HepG2 (cell line): ENCODE data around the gene SCNM1. TPM values are rescaled to one million over a fixed set of nuclear protein-coding genes. Genes with fewer than 3 reads are reported as not detected.

Source experiments
- EHMT2 ChIP-seq: fragments of 200-600 bp; sonication (generic); IDR thresholded peaks from 2 replicates; pipeline ENCODE4 v1.7.0; 2017; ENCODE audit warnings: antibody characterized with exemption, low read depth, low read length, borderline replicate concordance
- FLYWCH1 ChIP-seq: sonication (generic); formaldehyde crosslinking; IDR thresholded peaks from 2 replicates; pipeline ENCODE4 v1.8.1; 2023; ENCODE audit warnings: mild to moderate bottlenecking, missing genetic modification reagents
- FOXP1 ChIP-seq, 2 experiments: fragments of 450-650 bp in 1 of 2; IDR thresholded peaks; 2 replicates each; pipeline ENCODE4 v1.6.1; 2017 to 2018; ENCODE audit warnings: antibody characterized with exemption in 1 of 2
- NONO ChIP-seq, 2 experiments: fragments of 450-650 bp in 1 of 2; sonication (generic) in 1 of 2; formaldehyde crosslinking in 1 of 2; IDR thresholded peaks in 1 of 2; conservative IDR thresholded peaks in 1 of 2; 2 replicates each; pipeline versions ENCODE4 v1.6.1 to v1.8.0; 2017 to 2022; ENCODE audit warnings: mild to moderate bottlenecking in 1 of 2, missing genetic modification reagents in 1 of 2, moderate library complexity in 1 of 2
- PHF20 ChIP-seq: sonication (generic); formaldehyde crosslinking; IDR thresholded peaks from 2 replicates; pipeline ENCODE4 v1.5.0; 2020; ENCODE audit warnings: mild to moderate bottlenecking, missing genetic modification reagents
- PHF5A ChIP-seq: IDR thresholded peaks from one replicate; pipeline ENCODE4 v1.6.1; 2018; ENCODE audit warnings: low read depth, missing genetic modification reagents; ENCODE audit not compliant: unreplicated experiment
- POLR2A ChIP-seq, 2 experiments: IDR thresholded peaks; 2 replicates each; pipeline ENCODE4 v1.6.1; 2011; ENCODE audit warnings: low read depth in 2 of 2, low read length in 2 of 2, mild to moderate bottlenecking in 1 of 2, moderate library complexity in 1 of 2; ENCODE audit not compliant: insufficient read depth in 1 of 2
- POLR2AphosphoS5 ChIP-seq: IDR thresholded peaks from 2 replicates; pipeline ENCODE4 v1.6.1; 2012; ENCODE audit warnings: low read depth, low read length
- RARG ChIP-seq: sonication (generic); formaldehyde crosslinking; IDR thresholded peaks from 2 replicates; pipeline ENCODE4 v1.4.0; 2020; ENCODE audit warnings: low read depth, mild to moderate bottlenecking, missing genetic modification reagents
- TBX2 ChIP-seq: sonication (generic); formaldehyde crosslinking; IDR thresholded peaks from 2 replicates; pipeline ENCODE4 v1.5.0; 2020; ENCODE audit warnings: missing genetic modification reagents, mild to moderate bottlenecking, borderline replicate concordance
- ZBTB1 ChIP-seq: sonication (generic); formaldehyde crosslinking; IDR thresholded peaks from 2 replicates; pipeline ENCODE4 v1.4.0; 2020; ENCODE audit warnings: missing genetic modification reagents, borderline replicate concordance
- ZFP90 ChIP-seq: sonication (generic); formaldehyde crosslinking; IDR thresholded peaks from 2 replicates; pipeline ENCODE4 v1.8.0; 2022; ENCODE audit warnings: missing genetic modification reagents, mild to moderate bottlenecking, inconsistent platforms, borderline replicate concordance
- ZNF230 ChIP-seq: sonication (generic); formaldehyde crosslinking; IDR thresholded peaks from 2 replicates; pipeline ENCODE4 v1.4.0; 2020; ENCODE audit warnings: mild to moderate bottlenecking, missing genetic modification reagents
- ZNF234 ChIP-seq: sonication (generic); formaldehyde crosslinking; conservative IDR thresholded peaks from 2 replicates; pipeline ENCODE4 v1.5.1; 2020; ENCODE audit warnings: mild to moderate bottlenecking, missing genetic modification reagents
- ZNF331 ChIP-seq: sonication (generic); formaldehyde crosslinking; IDR thresholded peaks from 2 replicates; pipeline ENCODE4 v1.4.0; 2020; ENCODE audit warnings: missing genetic modification reagents
- ZNF570 ChIP-seq: sonication (generic); formaldehyde crosslinking; IDR thresholded peaks from 2 replicates; pipeline ENCODE4 v1.4.0; 2020; ENCODE audit warnings: mild to moderate bottlenecking, missing genetic modification reagents, borderline replicate concordance
- ZNF607 ChIP-seq: sonication (generic); formaldehyde crosslinking; IDR thresholded peaks from 2 replicates; pipeline ENCODE4 v1.5.1; 2020; ENCODE audit warnings: missing genetic modification reagents, mild to moderate bottlenecking, borderline replicate concordance
- ZNF878 ChIP-seq: sonication (generic); formaldehyde crosslinking; IDR thresholded peaks from 2 replicates; pipeline ENCODE4 v1.8.1; 2023; ENCODE audit warnings: mild to moderate bottlenecking, missing genetic modification reagents, moderate library complexity
- polyA plus RNA-seq, 8 experiments: library from polyadenylated mRNA; depleted of rRNA in 3 of 8; stranded (reverse) in 7 of 8; unstranded in 1 of 8; fragments of >200 nt; fragmentation: Illumina TruSeq in 4 of 8; extraction: Trizol in 4 of 8; gene quantifications; 2 replicates each; pipeline versions ENCODE4 v1.2.1 to v1.2.3, GENCODE V29; 2011 to 2016; ENCODE audit warnings: low read depth in 4 of 8, missing spikeins in 1 of 8, mixed read lengths in 1 of 8; ENCODE audit not compliant: insufficient read depth in 1 of 8
- total RNA-seq, 5 experiments: library from RNA; depleted of rRNA; stranded (reverse); fragments of >200 nt; fragmentation: Illumina TruSeq; extraction: Trizol; gene quantifications; 2 replicates each; pipeline ENCODE4 v1.2.3, GENCODE V29; 2016; ENCODE audit warnings: low read depth in 1 of 5
- TF ChIP-seq, protein P1 (sequence below): sonication (generic); formaldehyde crosslinking; IDR thresholded peaks from 2 replicates; pipeline ENCODE4 v1.5.0; 2020; ENCODE audit warnings: mild to moderate bottlenecking, missing genetic modification reagents, borderline replicate concordance
- TF ChIP-seq, protein P2 (sequence below): IDR thresholded peaks from 2 replicates; pipeline ENCODE4 v1.6.1; 2016; ENCODE audit warnings: missing biosample characterization, missing genetic modification reagents, low read depth

The SCNM1 gene
- total and polyA plus RNA-seq, 2 of the 13 experiments (the other 11 are each of a cell fraction or from before 2014, with no cell fraction given) = 16.3 to 31.5 TPM

- TF ChIP-seq PHF20 (CRISPR knock-in tag) (peak; percentile 97), ZNF570 (no peak), RARG (0 out of 2 replicates have a peak, but pooled peaks have one; percentile 32), ZNF878 (CRISPR knock-in tag) (peak; percentile 76; the same call in 1 of the 2 replicates), PHF5A (CRISPR knock-in tag) (peak; percentile 76), ZBTB1 (CRISPR knock-in tag) (no peak), ZNF234 (no peak), ZNF331 (CRISPR knock-in tag) (peak; percentile 92), EHMT2 (no peak), POLR2A (IDR thresholded peaks at IDR 0.05; ENCODE audit: insufficient read depth in 1 of 2, low read depth in 2 of 2, low read length in 2 of 2) (peak in 1 of 2 experiments; percentile 91), TBX2 (CRISPR knock-in tag) (peak; percentile 73), FLYWCH1 (CRISPR knock-in tag) (peak; percentile 55; the same call in 1 of the 2 replicates), POLR2AphosphoS5 (peak; percentile 96), ZFP90 (CRISPR knock-in tag) (peak; percentile 58; the same call in 1 of the 2 replicates), FOXP1 (IDR thresholded peaks at IDR 0.05) (no peak), FOXP1 (CRISPR knock-in tag; IDR thresholded peaks at IDR 0.05) (0 out of 2 replicates have a peak, but pooled peaks have one; percentile 11), ZNF607 (CRISPR knock-in tag) (peak; percentile 58; the same call in 1 of the 2 replicates), NONO (IDR thresholded peaks at IDR 0.05) (no peak), NONO (CRISPR knock-in tag; conservative IDR thresholded peaks at IDR 0.05) (peak; percentile 82), ZNF230 (CRISPR knock-in tag) (no peak)
- TF ChIP-seq, protein P1, sequence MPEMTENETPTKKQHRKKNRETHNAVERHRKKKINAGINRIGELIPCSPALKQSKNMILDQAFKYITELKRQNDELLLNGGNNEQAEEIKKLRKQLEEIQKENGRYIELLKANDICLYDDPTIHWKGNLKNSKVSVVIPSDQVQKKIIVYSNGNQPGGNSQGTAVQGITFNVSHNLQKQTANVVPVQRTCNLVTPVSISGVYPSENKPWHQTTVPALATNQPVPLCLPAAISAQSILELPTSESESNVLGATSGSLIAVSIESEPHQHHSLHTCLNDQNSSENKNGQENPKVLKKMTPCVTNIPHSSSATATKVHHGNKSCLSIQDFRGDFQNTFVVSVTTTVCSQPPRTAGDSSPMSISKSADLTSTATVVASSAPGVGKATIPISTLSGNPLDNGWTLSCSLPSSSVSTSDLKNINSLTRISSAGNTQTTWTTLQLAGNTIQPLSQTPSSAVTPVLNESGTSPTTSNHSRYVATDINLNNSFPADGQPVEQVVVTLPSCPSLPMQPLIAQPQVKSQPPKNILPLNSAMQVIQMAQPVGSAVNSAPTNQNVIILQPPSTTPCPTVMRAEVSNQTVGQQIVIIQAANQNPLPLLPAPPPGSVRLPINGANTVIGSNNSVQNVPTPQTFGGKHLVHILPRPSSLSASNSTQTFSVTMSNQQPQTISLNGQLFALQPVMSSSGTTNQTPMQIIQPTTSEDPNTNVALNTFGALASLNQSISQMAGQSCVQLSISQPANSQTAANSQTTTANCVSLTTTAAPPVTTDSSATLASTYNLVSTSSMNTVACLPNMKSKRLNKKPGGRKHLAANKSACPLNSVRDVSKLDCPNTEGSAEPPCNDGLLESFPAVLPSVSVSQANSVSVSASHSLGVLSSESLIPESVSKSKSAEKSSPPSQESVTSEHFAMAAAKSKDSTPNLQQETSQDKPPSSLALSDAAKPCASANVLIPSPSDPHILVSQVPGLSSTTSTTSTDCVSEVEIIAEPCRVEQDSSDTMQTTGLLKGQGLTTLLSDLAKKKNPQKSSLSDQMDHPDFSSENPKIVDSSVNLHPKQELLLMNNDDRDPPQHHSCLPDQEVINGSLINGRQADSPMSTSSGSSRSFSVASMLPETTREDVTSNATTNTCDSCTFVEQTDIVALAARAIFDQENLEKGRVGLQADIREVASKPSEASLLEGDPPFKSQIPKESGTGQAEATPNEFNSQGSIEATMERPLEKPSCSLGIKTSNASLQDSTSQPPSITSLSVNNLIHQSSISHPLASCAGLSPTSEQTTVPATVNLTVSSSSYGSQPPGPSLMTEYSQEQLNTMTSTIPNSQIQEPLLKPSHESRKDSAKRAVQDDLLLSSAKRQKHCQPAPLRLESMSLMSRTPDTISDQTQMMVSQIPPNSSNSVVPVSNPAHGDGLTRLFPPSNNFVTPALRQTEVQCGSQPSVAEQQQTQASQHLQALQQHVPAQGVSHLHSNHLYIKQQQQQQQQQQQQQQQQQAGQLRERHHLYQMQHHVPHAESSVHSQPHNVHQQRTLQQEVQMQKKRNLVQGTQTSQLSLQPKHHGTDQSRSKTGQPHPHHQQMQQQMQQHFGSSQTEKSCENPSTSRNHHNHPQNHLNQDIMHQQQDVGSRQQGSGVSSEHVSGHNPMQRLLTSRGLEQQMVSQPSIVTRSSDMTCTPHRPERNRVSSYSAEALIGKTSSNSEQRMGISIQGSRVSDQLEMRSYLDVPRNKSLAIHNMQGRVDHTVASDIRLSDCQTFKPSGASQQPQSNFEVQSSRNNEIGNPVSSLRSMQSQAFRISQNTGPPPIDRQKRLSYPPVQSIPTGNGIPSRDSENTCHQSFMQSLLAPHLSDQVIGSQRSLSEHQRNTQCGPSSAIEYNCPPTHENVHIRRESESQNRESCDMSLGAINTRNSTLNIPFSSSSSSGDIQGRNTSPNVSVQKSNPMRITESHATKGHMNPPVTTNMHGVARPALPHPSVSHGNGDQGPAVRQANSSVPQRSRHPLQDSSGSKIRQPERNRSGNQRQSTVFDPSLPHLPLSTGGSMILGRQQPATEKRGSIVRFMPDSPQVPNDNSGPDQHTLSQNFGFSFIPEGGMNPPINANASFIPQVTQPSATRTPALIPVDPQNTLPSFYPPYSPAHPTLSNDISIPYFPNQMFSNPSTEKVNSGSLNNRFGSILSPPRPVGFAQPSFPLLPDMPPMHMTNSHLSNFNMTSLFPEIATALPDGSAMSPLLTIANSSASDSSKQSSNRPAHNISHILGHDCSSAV (CRISPR knock-in tag) = no peak
- TF ChIP-seq, protein P2, sequence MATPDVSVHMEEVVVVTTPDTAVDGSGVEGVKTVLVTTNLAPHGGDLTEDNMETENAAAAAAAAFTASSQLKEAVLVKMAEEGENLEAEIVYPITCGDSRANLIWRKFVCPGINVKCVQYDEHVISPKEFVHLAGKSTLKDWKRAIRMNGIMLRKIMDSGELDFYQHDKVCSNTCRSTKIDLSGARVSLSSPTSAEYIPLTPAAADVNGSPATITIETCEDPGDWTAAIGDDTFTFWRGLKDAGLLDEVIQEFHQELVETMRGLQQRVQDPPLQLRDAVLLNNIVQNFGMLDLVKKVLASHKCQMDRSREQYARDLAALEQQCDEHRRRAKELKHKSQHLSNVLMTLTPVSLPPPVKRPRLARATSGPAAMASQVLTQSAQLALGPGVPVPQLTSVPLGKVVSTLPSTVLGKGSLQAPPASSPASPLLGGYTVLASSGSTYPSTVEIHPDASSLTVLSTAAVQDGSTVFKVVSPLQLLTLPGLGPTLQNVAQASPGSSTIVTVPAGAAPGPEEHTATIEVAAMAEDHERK (CRISPR knock-in tag) = peak; percentile 83
Measured at GRCh38 chr1:151189637-151190445, 23.9 kb downstream of the SCNM1 start, which contains the start of gene VPS72 (continued).
